IPS-18c (cell line): ENCODE measurements around the gene PHGDH.
"Not testable (repeated sequence)": the region's sequence is repeated elsewhere in the genome, so short reads cannot be mapped to it uniquely, and the experiment has no call there.

Experiments used
- H3K4me3 ChIP-seq: 2 replicates; pipeline ENCODE4 v1.7.0; 2013; ENCODE audit warnings: low read depth, mild to moderate bottlenecking, low read length, moderate library complexity; ENCODE audit not compliant: insufficient read depth
- H3K9me3 ChIP-seq: one replicate; pipeline ENCODE4 v1.6.1; 2013; ENCODE audit warnings: mild to moderate bottlenecking, low read length, moderate library complexity; ENCODE audit not compliant: control insufficient read depth, insufficient read depth

The PHGDH gene

GRCh38 chr1:119771770-119772169 is 60.0 kb downstream of the PHGDH start:
- Histone ChIP-seq H3K4me3 (no peak overlapping the region), H3K9me3 (no peaks in the 10 kb centered on the region)

GRCh38 chr1:119772298-119772697 is 60.6 kb downstream of the PHGDH start:
- H3K4me3 ChIP-seq: no peak overlapping the region
- no peaks in the 10 kb centered on the region for H3K9me3 ChIP-seq

GRCh38 chr1:119773711-119774241 is 62.0 kb downstream of the PHGDH start:
- H3K4me3 ChIP-seq: no peak overlapping the region
- H3K9me3 ChIP-seq: no peaks in the 10 kb centered on the region

- no peaks in the 10 kb centered on the region for H3K9me3 ChIP-seq
- H3K4me3 ChIP-seq: no peak overlapping the region
These were observed 63.2 kb downstream of the PHGDH start for GRCh38 chr1:119774746-119775490.

- Histone ChIP-seq H3K4me3 (no peak overlapping the region), H3K9me3 (no peaks in the 10 kb centered on the region)
These were observed 66.6 kb downstream of the PHGDH start for GRCh38 chr1:119778359-119778758.

GRCh38 chr1:119778886-119779560 is 67.3 kb downstream of the PHGDH start:
- Histone ChIP-seq H3K9me3 (no peaks in the 10 kb centered on the region), H3K4me3 (no peak overlapping the region)

GRCh38 chr1:119779869-119780356 is 68.2 kb downstream of the PHGDH start:
- Histone ChIP-seq H3K9me3 (no peaks in the 10 kb centered on the region), H3K4me3 (no peak overlapping the region)

- Histone ChIP-seq H3K9me3 (no peaks in the 10 kb centered on the region), H3K4me3 (no peak overlapping the region)
These were observed 69.9 kb downstream of the PHGDH start for GRCh38 chr1:119781434-119782210.

- H3K9me3 ChIP-seq: no peaks in the 10 kb centered on the region
These were observed 71.0 kb downstream of the PHGDH start for GRCh38 chr1:119782631-119783325.

GRCh38 chr1:119783354-119784185 is 71.8 kb downstream of the PHGDH start:
- H3K4me3 ChIP-seq: no peak overlapping the region

More at GRCh38 chr1:119782631-119783325, 71.0 kb downstream of the PHGDH start:
- no peak overlapping the region for H3K4me3 ChIP-seq

GRCh38 chr1:119784191-119784781 is 72.6 kb downstream of the PHGDH start:
- Histone ChIP-seq H3K9me3 (no peaks in the 10 kb centered on the region), H3K4me3 (no peak overlapping the region)

More at GRCh38 chr1:119783354-119784185, 71.8 kb downstream of the PHGDH start:
- no peaks in the 10 kb centered on the region for H3K9me3 ChIP-seq

GRCh38 chr1:119786046-119786445 is 74.3 kb downstream of the PHGDH start:
- H3K9me3 ChIP-seq: not testable (repeated sequence)

GRCh38 chr1:119786473-119787050 is 74.8 kb downstream of the PHGDH start:
- H3K4me3 ChIP-seq, H3K9me3 ChIP-seq: not testable (repeated sequence)

More at GRCh38 chr1:119786046-119786445, 74.3 kb downstream of the PHGDH start:
- not testable (repeated sequence) for H3K4me3 ChIP-seq

- no peaks in the 10 kb centered on the region for H3K9me3 ChIP-seq
- H3K4me3 ChIP-seq: no peak overlapping the region
These were observed 76.0 kb downstream of the PHGDH start for GRCh38 chr1:119787776-119788175.

GRCh38 chr1:119790451-119791198 is 78.9 kb downstream of the PHGDH start:
- H3K9me3 ChIP-seq: no peaks in the 10 kb centered on the region
- no peak overlapping the region for H3K4me3 ChIP-seq
